A375 (cell line): Measurements from ENCODE around the gene CYP26C1. TPM values are rescaled to one million over a fixed set of nuclear protein-coding genes. Genes with fewer than 3 reads are reported as not detected.

Source experiments
- total RNA-seq: library from RNA; depleted of rRNA; stranded (reverse); fragments of >200 nt; shearing (Covaris generic); gene quantifications from 2 replicates; pipeline ENCODE4 v1.2.3, GENCODE V29; 2014; rRNA removed

CYP26C1 gene, protein sequence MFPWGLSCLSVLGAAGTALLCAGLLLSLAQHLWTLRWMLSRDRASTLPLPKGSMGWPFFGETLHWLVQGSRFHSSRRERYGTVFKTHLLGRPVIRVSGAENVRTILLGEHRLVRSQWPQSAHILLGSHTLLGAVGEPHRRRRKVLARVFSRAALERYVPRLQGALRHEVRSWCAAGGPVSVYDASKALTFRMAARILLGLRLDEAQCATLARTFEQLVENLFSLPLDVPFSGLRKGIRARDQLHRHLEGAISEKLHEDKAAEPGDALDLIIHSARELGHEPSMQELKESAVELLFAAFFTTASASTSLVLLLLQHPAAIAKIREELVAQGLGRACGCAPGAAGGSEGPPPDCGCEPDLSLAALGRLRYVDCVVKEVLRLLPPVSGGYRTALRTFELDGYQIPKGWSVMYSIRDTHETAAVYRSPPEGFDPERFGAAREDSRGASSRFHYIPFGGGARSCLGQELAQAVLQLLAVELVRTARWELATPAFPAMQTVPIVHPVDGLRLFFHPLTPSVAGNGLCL
- total RNA-seq: 0.04 and 0.27 TPM in 2 replicates

DNA sequence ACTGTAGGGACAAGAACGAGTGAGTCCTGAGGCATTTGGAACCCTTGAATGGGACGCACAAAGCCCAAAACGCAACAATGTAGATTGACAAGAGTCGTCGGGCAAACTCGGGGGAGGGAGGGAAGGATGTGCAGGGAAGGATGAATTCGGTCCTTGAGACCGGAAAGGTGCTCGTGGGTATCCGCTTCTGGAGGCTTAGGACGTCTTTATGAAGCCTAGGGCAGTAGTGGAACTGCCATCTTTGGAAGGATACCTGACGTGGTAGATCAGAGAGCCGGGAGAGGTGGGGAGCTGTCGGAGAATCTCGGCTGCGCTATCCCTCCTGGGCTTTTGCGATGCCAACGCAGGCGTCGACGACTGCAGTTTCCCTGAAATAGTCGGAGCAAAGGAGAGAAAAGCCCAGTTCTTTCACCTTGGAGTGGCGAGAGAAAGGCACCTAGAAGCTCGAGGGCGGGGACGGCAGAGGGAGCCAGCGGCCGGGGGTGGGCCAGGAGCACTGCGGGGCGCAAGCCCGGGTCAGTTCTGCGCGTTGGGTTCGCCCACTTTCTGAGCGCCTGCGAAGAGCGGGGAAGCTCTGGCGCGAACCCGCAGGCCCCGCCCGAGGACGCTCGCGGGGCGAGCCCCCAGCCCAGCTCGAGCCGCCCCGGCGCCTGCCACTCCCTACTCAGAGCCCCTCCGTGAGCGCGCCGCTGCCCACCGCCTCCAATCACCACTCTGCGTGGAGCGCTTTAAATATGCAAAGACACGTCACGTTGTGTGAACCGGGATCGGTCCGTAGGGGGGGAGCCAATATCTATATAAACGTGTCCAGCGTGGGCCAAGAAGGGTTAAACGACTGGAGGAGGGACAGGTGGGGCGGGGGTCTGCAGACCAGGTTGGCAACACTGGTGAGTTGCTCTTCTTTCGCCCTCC, at the start of gene CYP26C1:
TSS of gene CYP26C1 (plus strand) at position 824 of the 912 bp plus-strand sequence. CDS start 466 bp downstream, outside the sequence.

DNA sequence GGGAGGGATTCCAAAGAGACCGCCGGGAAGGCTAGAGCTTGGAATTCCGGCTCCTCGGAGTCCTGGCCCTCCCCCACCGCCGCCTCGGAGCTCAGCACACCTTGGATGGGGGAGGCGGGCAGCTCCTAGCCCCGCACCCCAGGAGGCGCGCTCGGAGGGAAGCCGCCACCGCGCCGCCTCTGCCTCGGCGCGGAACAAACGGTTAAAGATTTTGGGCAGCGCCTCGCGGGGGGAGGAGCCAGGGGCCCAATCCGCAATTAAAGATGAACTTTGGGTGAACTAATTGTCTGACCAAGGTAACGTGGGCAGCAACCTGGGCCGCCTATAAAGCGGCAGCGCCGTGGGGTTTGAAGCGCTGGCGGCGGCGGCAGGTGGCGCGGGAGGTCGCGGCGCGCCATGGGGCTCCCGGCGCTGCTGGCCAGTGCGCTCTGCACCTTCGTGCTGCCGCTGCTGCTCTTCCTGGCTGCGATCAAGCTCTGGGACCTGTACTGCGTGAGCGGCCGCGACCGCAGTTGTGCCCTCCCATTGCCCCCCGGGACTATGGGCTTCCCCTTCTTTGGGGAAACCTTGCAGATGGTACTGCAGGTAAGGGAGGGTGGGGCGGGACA, 13.0 kb downstream of the CYP26C1 start, which contains the start of gene CYP26A1:
TSS of gene CYP26A1 (plus strand) at position 355 of the 608 bp plus-strand sequence. CDS start at position 397, 42 bp downstream.

Other genes starting within 250 kb of the CYP26C1 start
- 10.4 and 12.0 TPM in 2 replicates for gene EXOC6, start 212.3 kb upstream of the CYP26C1 start, total RNA-seq
- 0.32 and 0.91 TPM in 2 replicates for gene CYP26A1, start 13.1 kb downstream of the CYP26C1 start, total RNA-seq